Panc1 (cell line): ENCODE measurements around the gene HES3. TPM values are rescaled to one million over a fixed set of nuclear protein-coding genes. Genes with fewer than 3 reads are reported as not detected.

Source experiments
- ATAC-seq: fragments of 200-7000 bp; cut with Tn5 transposase; 2 replicates; pipeline ENCODE4 v1.9.1; 2020; ENCODE audit warnings: mild to moderate bottlenecking, moderate library complexity
- BruUV-seq: library from RNA; stranded (reverse); fragments of 400-500 nt; replicated peaks from 2 replicates; lab custom pipeline; 2021; lab: Mats Ljungman, UMichigan
- CTCF ChIA-PET: fragments of 300-600 bp; sonication (Branson Sonifier 250); formaldehyde crosslinking; loops from one replicate; lab custom pipeline; 2022; ENCODE audit warnings: antibody characterized with exemption; lab: Charles Lee
- POLR2A ChIA-PET: fragments of 300-600 bp; sonication (Branson Sonifier 250); formaldehyde crosslinking; loops from one replicate; lab custom pipeline; 2022; ENCODE audit warnings: antibody characterized with exemption; lab: Charles Lee
- DNase-seq: peaks from one replicate; pipeline ENCODE4 v3.0.0-alpha.2; 2010; ENCODE audit warnings: low read depth, low spot score
- H3K27ac ChIP-seq: 2 replicates; pipeline ENCODE4 v1.5.1; 2011; ENCODE audit warnings: mild to moderate bottlenecking, low read length, inconsistent platforms
- H3K27me3 ChIP-seq: fragments of 200-500 bp; sonication (Bioruptor generic); 2 replicates; pipeline ENCODE4 v1.6.0; 2014; ENCODE audit warnings: low read length, inconsistent platforms; ENCODE audit not compliant: control insufficient read depth, insufficient read depth
- H3K36me3 ChIP-seq: fragments of 200-500 bp; sonication (Bioruptor generic); 2 replicates; pipeline ENCODE4 v1.5.1; 2014; ENCODE audit warnings: inconsistent platforms, mild to moderate bottlenecking, low read length, moderate library complexity; ENCODE audit not compliant: control insufficient read depth, insufficient read depth
- H3K4me1 ChIP-seq: 2 replicates; pipeline ENCODE4 v1.5.1; 2011; ENCODE audit warnings: inconsistent platforms, mild to moderate bottlenecking, low read length, moderate library complexity; ENCODE audit not compliant: control insufficient read depth, insufficient read depth
- H3K4me3 ChIP-seq, 2 experiments: 2 replicates each; pipeline ENCODE4 v1.5.1; 2011 to 2012; ENCODE audit warnings: low read depth in 2 of 2, low read length in 2 of 2, mild to moderate bottlenecking in 2 of 2, inconsistent platforms in 1 of 2, moderate library complexity in 1 of 2
- H3K9me3 ChIP-seq: fragments of 200-500 bp; sonication (Bioruptor generic); 2 replicates; pipeline ENCODE4 v1.5.1; 2014; ENCODE audit warnings: low read depth, mild to moderate bottlenecking, inconsistent platforms, low read length, moderate library complexity; ENCODE audit not compliant: control insufficient read depth, insufficient read depth
- POLR2AphosphoS5 ChIP-seq: IDR thresholded peaks from 2 replicates; pipeline ENCODE4 v1.6.1; 2012; ENCODE audit warnings: mild to moderate bottlenecking, low read depth, low read length, moderate library complexity
- SIN3A ChIP-seq: IDR thresholded peaks from 2 replicates; pipeline ENCODE4 v1.6.1; 2012; ENCODE audit warnings: low read depth, mild to moderate bottlenecking, low read length, moderate library complexity, borderline replicate concordance; ENCODE audit not compliant: insufficient read depth
- TCF7L2 ChIP-seq: IDR thresholded peaks from 2 replicates; pipeline ENCODE4 v1.6.1; 2011; ENCODE audit warnings: mild to moderate bottlenecking, low read depth, low read length, inconsistent platforms
- in situ Hi-C: cut with HindIII; loops from 2 replicates; pipeline ENCODE4 v1.10.0; 2016; ENCODE audit warnings: low sequenced_read_pairs, low pct_unique_long_range_greater_than_20kb
- intact Hi-C: fragments of 100-400 bp; cut with micrococcal nuclease; formaldehyde crosslinking; loops from one replicate; pipeline ENCODE4 v1.10.0; 2022; ENCODE audit not compliant: unreplicated experiment
- total RNA-seq: library from RNA; stranded (reverse); gene quantifications from one replicate; pipeline ENCODE4 v1.2.1, GENCODE V29; 2021; ENCODE audit not compliant: unreplicated experiment
- TF ChIP-seq, protein P1 (sequence below), 2 experiments: IDR thresholded peaks; 2 replicates each; pipeline ENCODE4 v1.6.1; 2011 to 2012; ENCODE audit warnings: low read depth in 2 of 2, control low read depth in 1 of 2, low read length in 1 of 2, mild to moderate bottlenecking in 1 of 2, moderate library complexity in 1 of 2; ENCODE audit not compliant: insufficient read depth in 1 of 2
- TF ChIP-seq, protein P2 (sequence below): fragments of 450-650 bp; IDR thresholded peaks from 2 replicates; pipeline ENCODE4 v1.5.1; 2017; ENCODE audit warnings: mild to moderate bottlenecking

HES3 gene
- total RNA-seq, 1 experiment from 2014 or later, result not detected

DNA sequence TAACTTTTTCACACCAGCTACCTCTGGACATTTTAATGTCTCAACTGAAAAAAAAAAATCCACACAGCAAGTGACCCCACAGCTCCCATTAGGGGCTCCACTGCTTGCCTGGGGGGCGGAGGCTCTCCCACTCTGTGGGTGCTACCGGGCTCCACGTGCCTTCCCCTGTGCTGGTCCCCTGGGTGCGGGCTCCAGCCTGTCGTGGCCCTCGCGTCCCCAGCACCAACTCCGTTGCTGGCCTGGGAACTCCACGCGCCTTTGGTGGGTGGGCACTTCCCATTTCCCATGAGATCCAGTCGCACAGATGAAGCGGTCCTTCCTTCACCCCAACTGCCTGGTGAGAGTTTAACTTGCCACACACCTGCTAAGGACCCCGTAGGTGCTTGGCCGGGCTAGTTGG, 44.0 kb downstream of the HES3 start:
- TF ChIP-seq TCF7L2 (no peak), POLR2AphosphoS5 (no peak), SIN3A (no peak)
- TF ChIP-seq, protein P1, sequence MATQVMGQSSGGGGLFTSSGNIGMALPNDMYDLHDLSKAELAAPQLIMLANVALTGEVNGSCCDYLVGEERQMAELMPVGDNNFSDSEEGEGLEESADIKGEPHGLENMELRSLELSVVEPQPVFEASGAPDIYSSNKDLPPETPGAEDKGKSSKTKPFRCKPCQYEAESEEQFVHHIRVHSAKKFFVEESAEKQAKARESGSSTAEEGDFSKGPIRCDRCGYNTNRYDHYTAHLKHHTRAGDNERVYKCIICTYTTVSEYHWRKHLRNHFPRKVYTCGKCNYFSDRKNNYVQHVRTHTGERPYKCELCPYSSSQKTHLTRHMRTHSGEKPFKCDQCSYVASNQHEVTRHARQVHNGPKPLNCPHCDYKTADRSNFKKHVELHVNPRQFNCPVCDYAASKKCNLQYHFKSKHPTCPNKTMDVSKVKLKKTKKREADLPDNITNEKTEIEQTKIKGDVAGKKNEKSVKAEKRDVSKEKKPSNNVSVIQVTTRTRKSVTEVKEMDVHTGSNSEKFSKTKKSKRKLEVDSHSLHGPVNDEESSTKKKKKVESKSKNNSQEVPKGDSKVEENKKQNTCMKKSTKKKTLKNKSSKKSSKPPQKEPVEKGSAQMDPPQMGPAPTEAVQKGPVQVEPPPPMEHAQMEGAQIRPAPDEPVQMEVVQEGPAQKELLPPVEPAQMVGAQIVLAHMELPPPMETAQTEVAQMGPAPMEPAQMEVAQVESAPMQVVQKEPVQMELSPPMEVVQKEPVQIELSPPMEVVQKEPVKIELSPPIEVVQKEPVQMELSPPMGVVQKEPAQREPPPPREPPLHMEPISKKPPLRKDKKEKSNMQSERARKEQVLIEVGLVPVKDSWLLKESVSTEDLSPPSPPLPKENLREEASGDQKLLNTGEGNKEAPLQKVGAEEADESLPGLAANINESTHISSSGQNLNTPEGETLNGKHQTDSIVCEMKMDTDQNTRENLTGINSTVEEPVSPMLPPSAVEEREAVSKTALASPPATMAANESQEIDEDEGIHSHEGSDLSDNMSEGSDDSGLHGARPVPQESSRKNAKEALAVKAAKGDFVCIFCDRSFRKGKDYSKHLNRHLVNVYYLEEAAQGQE (IDR thresholded peaks at IDR 0.05; ENCODE audit: insufficient read depth in 1 of 2, low read depth in 2 of 2, low read length in 1 of 2), result no peak
- TF ChIP-seq, protein P2, sequence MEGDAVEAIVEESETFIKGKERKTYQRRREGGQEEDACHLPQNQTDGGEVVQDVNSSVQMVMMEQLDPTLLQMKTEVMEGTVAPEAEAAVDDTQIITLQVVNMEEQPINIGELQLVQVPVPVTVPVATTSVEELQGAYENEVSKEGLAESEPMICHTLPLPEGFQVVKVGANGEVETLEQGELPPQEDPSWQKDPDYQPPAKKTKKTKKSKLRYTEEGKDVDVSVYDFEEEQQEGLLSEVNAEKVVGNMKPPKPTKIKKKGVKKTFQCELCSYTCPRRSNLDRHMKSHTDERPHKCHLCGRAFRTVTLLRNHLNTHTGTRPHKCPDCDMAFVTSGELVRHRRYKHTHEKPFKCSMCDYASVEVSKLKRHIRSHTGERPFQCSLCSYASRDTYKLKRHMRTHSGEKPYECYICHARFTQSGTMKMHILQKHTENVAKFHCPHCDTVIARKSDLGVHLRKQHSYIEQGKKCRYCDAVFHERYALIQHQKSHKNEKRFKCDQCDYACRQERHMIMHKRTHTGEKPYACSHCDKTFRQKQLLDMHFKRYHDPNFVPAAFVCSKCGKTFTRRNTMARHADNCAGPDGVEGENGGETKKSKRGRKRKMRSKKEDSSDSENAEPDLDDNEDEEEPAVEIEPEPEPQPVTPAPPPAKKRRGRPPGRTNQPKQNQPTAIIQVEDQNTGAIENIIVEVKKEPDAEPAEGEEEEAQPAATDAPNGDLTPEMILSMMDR, result no peak
- no peak for ATAC-seq
- H3K27me3 ChIP-seq, result no peaks in the 10 kb centered on the region
- H3K4me1 ChIP-seq, result no peaks in the 10 kb centered on the region
- CTCF ChIA-PET, result no interaction called here
- H3K27ac ChIP-seq, result no peak overlapping the region
- no peaks in the 10 kb centered on the region for H3K36me3 ChIP-seq
- no peak overlapping the region for H3K4me3 ChIP-seq
- no peak for DNase-seq
- intact Hi-C loops (no loop called here), in situ Hi-C loops (no loop called here)
- H3K9me3 ChIP-seq, result no peaks in the 10 kb centered on the region
- no TSS peak for BruUV-seq
- POLR2A ChIA-PET, result interaction anchor here (0.6 kb wide), 1 partner anchor 140 kb away, joined by 3 read pairs; no protein-coding TSS in a partner anchor

DNA sequence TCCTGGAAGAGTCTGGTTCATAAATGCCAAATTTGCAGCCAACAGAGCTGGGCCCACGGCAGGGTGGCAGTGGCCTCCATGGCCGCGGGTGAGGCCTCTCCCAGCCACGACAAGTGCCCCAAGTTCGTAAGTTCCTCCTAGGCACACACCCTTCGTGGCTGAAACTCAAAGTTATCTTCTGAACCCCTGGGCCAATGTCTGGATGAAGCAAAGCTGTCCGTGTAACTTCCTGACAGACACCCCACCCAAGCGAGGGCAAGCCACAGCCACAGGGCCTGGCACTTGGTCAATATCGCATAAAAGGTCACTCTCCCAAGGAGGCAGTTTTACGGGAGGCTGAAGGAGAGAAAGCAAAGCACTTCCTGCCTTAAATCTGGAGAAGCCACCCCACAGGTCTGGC, 44.7 kb downstream of the HES3 start:
- no peak overlapping the region for H3K4me3 ChIP-seq
- ChIA-PET POLR2A (no interaction called here), CTCF (no interaction called here)
- no peaks in the 10 kb centered on the region for H3K27me3 ChIP-seq
- no peak overlapping the region for H3K27ac ChIP-seq
- no TSS peak for BruUV-seq
- in situ Hi-C loops (no loop called here), intact Hi-C loops (no loop called here)
- no peak for ATAC-seq
- H3K4me1 ChIP-seq, result no peaks in the 10 kb centered on the region
- no peaks in the 10 kb centered on the region for H3K9me3 ChIP-seq
- TF ChIP-seq POLR2AphosphoS5 (no peak), TCF7L2 (no peak), SIN3A (no peak)
- TF ChIP-seq, protein P1 (IDR thresholded peaks at IDR 0.05; ENCODE audit: insufficient read depth in 1 of 2, low read depth in 2 of 2, low read length in 1 of 2), result no peak
- TF ChIP-seq, protein P2, result no peak
- no peak for DNase-seq
- H3K36me3 ChIP-seq, result no peaks in the 10 kb centered on the region
